ENCODE data around the gene PLA2G6.

GRCh38 chr22:38214302-38215056 is 32.8 kb upstream of the PLA2G6 start:
- TF ChIP-seq TAF1 (IDR thresholded peaks at IDR 0.05; ENCODE audit: low read depth, low read length) (no peak), POLR2A (IDR thresholded peaks at IDR 0.05; ENCODE audit: low read depth, low read length) (no peak), PAX5 (IDR thresholded peaks at IDR 0.05; ENCODE audit: insufficient read depth, low read length, severe bottlenecking) (no peak), POLR2AphosphoS5 (IDR thresholded peaks at IDR 0.05; ENCODE audit: low read depth, low read length) (no peak)
